ENCODE measurements around the gene KITLG.

DNA sequence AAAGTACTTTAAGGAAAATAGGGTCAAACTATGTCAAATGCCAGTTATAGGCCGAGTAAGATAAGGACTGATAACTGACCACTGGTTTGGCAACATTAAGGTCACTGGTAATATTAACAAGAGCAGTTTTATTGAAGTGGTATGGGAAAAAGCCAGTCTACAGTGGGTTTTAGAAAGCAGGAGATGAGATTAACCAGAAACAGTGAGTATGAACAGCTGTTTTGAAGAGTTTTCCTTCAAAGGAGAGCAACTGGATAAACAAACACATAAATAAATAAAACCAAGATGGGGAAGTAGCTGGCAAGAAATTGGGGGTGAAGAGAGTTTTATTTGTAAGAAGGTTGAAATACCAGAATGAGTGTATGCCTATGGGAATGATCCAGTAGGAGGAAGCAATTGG lies 30.3 kb downstream of the KITLG start:
- TF ChIP-seq, protein P1, sequence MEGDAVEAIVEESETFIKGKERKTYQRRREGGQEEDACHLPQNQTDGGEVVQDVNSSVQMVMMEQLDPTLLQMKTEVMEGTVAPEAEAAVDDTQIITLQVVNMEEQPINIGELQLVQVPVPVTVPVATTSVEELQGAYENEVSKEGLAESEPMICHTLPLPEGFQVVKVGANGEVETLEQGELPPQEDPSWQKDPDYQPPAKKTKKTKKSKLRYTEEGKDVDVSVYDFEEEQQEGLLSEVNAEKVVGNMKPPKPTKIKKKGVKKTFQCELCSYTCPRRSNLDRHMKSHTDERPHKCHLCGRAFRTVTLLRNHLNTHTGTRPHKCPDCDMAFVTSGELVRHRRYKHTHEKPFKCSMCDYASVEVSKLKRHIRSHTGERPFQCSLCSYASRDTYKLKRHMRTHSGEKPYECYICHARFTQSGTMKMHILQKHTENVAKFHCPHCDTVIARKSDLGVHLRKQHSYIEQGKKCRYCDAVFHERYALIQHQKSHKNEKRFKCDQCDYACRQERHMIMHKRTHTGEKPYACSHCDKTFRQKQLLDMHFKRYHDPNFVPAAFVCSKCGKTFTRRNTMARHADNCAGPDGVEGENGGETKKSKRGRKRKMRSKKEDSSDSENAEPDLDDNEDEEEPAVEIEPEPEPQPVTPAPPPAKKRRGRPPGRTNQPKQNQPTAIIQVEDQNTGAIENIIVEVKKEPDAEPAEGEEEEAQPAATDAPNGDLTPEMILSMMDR (IDR thresholded peaks at IDR 0.05), result no peak
- no peak for TF ChIP-seq POLR2A (IDR thresholded peaks at IDR 0.05)

Data from ovary (tissue), 3 donors.